SK-N-SH treated with all-trans-retinoic acid at 6 μM for 48 hours (cell line): ENCODE measurements around the gene TEN1.

ENCODE experiments used
- ATAC-seq: fragments of 200-7000 bp; cut with Tn5 transposase; 3 replicates; pipeline ENCODE4 v1.9.1; 2020; ENCODE audit warnings: mild to moderate bottlenecking, moderate library complexity
- ARNTL ChIP-seq: fragments of 450-650 bp; formaldehyde crosslinking; IDR thresholded peaks from 2 replicates; pipeline ENCODE4 v1.5.0; 2020; ENCODE audit warnings: low read depth, mild to moderate bottlenecking, moderate library complexity, borderline replicate concordance
- CREB5 ChIP-seq: fragments of 250-450 bp; sonication (Bioruptor Pico); IDR thresholded peaks from 2 replicates; pipeline ENCODE4 v1.5.1; 2020; ENCODE audit warnings: low read depth, mild to moderate bottlenecking, moderate library complexity
- CSDC2 ChIP-seq: fragments of 250-450 bp; sonication (Bioruptor Pico); IDR thresholded peaks from 2 replicates; pipeline ENCODE4 v1.5.0; 2020; ENCODE audit warnings: mild to moderate bottlenecking, moderate library complexity
- ESRRG ChIP-seq: fragments of 250-450 bp; sonication (Bioruptor Pico); IDR thresholded peaks from 2 replicates; pipeline ENCODE4 v1.6.1; 2021; ENCODE audit warnings: mild to moderate bottlenecking
- GLIS3 ChIP-seq: fragments of 250-450 bp; sonication (Bioruptor Pico); IDR thresholded peaks from 2 replicates; pipeline ENCODE4 v1.5.0; 2020; ENCODE audit warnings: mild to moderate bottlenecking, moderate library complexity
- OSR1 ChIP-seq: fragments of 250-450 bp; sonication (Bioruptor Pico); IDR thresholded peaks from 2 replicates; pipeline ENCODE4 v1.8.0; 2022; ENCODE audit warnings: moderate library complexity, mild to moderate bottlenecking, inconsistent platforms
- PPARA ChIP-seq: fragments of 250-450 bp; sonication (Bioruptor Pico); IDR thresholded peaks from 2 replicates; pipeline ENCODE4 v1.5.0; 2020; ENCODE audit warnings: mild to moderate bottlenecking, borderline replicate concordance
- RARB ChIP-seq: fragments of 250-450 bp; sonication (Bioruptor Pico); IDR thresholded peaks from 2 replicates; pipeline ENCODE4 v1.8.0; 2021; ENCODE audit warnings: mild to moderate bottlenecking, moderate library complexity
- TCF4 ChIP-seq: fragments of 250-450 bp; sonication (Bioruptor Pico); IDR thresholded peaks from 2 replicates; pipeline ENCODE4 v1.8.0; 2021; ENCODE audit warnings: mild to moderate bottlenecking, moderate library complexity, borderline replicate concordance
- ZC3H10 ChIP-seq: fragments of 250-450 bp; sonication (Bioruptor Pico); IDR thresholded peaks from 2 replicates; pipeline ENCODE4 v1.5.1; 2021; ENCODE audit warnings: mild to moderate bottlenecking, moderate library complexity
- ZFP3 ChIP-seq: fragments of 250-450 bp; sonication (Bioruptor Pico); IDR thresholded peaks from 2 replicates; pipeline ENCODE4 v1.5.0; 2020; ENCODE audit warnings: mild to moderate bottlenecking, moderate library complexity
- ZFP30 ChIP-seq: fragments of 450-650 bp; formaldehyde crosslinking; IDR thresholded peaks from 2 replicates; pipeline ENCODE4 v1.5.0; 2022; ENCODE audit warnings: mild to moderate bottlenecking, moderate library complexity
- ZNF565 ChIP-seq: fragments of 450-650 bp; formaldehyde crosslinking; conservative IDR thresholded peaks from 2 replicates; pipeline ENCODE4 v1.5.0; 2020; ENCODE audit warnings: low read depth, mild to moderate bottlenecking, moderate library complexity
- ZNF70 ChIP-seq: fragments of 450-650 bp; formaldehyde crosslinking; IDR thresholded peaks from 2 replicates; pipeline ENCODE4 v1.5.0; 2020; ENCODE audit warnings: mild to moderate bottlenecking, moderate library complexity
- ZNF8 ChIP-seq: fragments of 450-650 bp; formaldehyde crosslinking; IDR thresholded peaks from 2 replicates; pipeline ENCODE4 v1.5.0; 2020; ENCODE audit warnings: mild to moderate bottlenecking, moderate library complexity
- TF ChIP-seq, protein P1 (sequence below): fragments of 250-450 bp; sonication (Bioruptor Pico); IDR thresholded peaks from 2 replicates; pipeline ENCODE4 v1.8.0; 2021; ENCODE audit warnings: low read depth, mild to moderate bottlenecking, moderate library complexity, borderline replicate concordance
- TF ChIP-seq, protein P2 (sequence below): fragments of 250-450 bp; sonication (Bioruptor Pico); IDR thresholded peaks from 2 replicates; pipeline ENCODE4 v1.5.1; 2021; ENCODE audit warnings: mild to moderate bottlenecking, moderate library complexity
- TF ChIP-seq, protein P3 (sequence below): fragments of 250-450 bp; sonication (Bioruptor Pico); IDR thresholded peaks from 2 replicates; pipeline ENCODE4 v1.5.0; 2020; ENCODE audit warnings: mild to moderate bottlenecking, moderate library complexity

Gene TEN1

DNA sequence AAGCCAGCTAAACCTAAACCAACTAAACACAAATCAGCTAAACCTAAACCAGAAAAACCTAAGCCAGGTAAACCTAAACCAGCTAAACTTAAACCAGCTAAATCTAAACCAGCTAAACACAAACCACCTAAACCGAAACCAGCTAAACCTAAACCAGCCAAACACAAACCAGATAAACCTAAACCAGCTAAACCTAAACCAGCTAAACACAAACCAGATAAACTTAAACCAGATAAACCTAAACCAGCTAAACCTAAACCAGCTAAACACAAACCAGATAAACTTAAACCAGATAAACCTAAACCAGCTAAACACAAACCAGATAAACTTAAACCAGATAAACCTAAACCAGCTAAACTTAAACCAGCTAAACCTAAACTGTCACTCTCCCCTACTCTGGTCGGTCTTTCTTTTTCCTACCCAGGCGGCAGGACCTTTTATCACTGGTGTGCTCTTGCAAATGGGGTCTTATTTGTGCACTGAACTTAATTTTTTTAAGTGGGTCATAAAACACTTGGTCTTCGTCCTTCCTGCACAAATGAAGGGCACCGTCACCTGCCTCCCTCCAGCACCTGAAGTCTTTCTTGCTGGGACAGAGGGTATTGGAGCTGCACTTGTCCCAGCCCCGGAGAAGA, 40.9 kb downstream of the TEN1 start:
- TF ChIP-seq ZNF70 (CRISPR knock-in tag) (no peak), ZFP3 (CRISPR knock-in tag) (no peak), ZNF565 (CRISPR knock-in tag) (no peak), GLIS3 (CRISPR knock-in tag) (no peak), ZC3H10 (CRISPR knock-in tag) (no peak), PPARA (CRISPR knock-in tag) (no peak), ESRRG (no peak), ARNTL (CRISPR knock-in tag) (no peak), RARB (no peak), CSDC2 (CRISPR knock-in tag) (no peak), OSR1 (no peak), CREB5 (CRISPR knock-in tag) (no peak)
- TF ChIP-seq, protein P1, sequence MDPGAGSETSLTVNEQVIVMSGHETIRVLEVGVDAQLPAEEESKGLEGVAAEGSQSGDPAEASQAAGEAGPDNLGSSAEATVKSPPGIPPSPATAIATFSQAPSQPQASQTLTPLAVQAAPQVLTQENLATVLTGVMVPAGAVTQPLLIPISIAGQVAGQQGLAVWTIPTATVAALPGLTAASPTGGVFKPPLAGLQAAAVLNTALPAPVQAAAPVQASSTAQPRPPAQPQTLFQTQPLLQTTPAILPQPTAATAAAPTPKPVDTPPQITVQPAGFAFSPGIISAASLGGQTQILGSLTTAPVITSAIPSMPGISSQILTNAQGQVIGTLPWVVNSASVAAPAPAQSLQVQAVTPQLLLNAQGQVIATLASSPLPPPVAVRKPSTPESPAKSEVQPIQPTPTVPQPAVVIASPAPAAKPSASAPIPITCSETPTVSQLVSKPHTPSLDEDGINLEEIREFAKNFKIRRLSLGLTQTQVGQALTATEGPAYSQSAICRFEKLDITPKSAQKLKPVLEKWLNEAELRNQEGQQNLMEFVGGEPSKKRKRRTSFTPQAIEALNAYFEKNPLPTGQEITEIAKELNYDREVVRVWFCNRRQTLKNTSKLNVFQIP (CRISPR knock-in tag) = no peak
- TF ChIP-seq, protein P2, sequence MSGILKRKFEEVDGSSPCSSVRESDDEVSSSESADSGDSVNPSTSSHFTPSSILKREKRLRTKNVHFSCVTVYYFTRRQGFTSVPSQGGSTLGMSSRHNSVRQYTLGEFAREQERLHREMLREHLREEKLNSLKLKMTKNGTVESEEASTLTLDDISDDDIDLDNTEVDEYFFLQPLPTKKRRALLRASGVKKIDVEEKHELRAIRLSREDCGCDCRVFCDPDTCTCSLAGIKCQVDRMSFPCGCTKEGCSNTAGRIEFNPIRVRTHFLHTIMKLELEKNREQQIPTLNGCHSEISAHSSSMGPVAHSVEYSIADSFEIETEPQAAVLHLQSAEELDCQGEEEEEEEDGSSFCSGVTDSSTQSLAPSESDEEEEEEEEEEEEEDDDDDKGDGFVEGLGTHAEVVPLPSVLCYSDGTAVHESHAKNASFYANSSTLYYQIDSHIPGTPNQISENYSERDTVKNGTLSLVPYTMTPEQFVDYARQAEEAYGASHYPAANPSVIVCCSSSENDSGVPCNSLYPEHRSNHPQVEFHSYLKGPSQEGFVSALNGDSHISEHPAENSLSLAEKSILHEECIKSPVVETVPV = no peak
- no peak for ATAC-seq

- TF ChIP-seq ARNTL (CRISPR knock-in tag) = no peak
- TF ChIP-seq OSR1 = no peak
- TF ChIP-seq ZC3H10 (CRISPR knock-in tag) = no peak
- no peak for TF ChIP-seq TCF4
- TF ChIP-seq ZNF8 (CRISPR knock-in tag) = no peak
- no peak for TF ChIP-seq CREB5 (CRISPR knock-in tag)
- TF ChIP-seq RARB = no peak
- no peak for ATAC-seq
Observed at GRCh38 chr17:76022285-76022684, 43.2 kb downstream of the TEN1 start.

DNA sequence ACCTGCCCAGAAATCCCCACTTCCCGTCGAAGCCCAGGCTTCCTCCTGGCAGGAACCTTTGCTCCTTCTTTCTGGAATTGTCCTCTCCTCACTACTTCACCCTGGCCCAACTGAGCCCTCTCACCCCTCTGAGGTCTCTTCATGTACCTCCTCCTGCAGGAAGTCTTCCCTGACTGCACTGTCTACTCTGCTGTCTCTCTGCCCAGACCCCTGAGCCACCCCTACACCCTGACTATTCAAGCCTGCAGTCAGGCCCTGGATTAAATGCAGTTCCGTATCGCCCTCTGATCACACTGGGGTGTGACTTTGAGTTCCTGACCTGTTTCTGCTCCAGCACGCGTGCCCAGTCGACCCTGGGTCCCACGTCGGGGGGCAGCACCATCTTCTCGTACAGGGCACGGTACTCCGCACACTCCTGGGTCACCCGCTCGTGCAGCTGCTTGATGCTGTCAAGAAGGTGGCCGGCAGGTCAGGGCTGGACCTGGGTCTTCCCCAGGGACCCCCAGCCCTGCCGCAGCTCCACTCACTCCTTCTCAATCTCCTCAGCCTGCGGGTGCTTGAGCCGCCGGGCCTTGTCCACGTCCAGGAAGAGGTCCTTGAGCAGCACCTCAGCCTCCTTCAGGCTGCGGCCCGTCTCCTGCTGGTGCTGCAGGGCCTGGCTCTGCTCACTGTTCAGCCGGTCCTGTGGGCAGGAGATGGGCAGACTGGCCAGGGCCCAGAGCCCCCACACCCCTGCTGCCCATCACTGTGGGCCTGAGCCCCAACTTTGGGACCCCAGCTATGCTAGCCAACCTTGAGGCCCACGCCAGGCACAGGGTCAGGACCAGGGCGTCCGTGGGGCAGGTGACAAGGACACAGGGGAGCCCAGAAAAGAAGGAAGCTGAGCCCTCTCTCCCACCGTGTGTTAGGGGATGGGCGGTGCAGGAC, 44.2 kb downstream of the TEN1 start:
- no peak for TF ChIP-seq TCF4
- TF ChIP-seq, protein P2 = no peak
- no peak for TF ChIP-seq RARB
- TF ChIP-seq ZC3H10 (CRISPR knock-in tag) = no peak
- ATAC-seq = no peak; the same call in 1 of the 3 replicates

DNA sequence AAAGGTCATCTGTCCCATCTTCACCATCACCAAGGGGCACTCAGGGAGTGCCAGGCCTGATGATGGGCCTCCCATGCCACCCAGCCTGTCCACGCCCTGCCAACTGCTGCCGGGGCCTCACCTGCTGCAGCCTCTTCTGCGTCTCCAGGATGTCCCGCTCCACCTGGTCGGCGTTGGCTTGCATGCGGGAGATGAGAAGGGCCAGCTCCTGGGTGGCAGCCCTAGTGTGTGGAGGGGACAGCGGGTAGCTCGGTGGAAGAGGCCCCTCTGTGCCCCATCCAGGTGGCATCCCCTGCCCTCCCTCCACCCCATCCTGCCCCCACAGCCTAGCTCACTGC, 44.8 kb downstream of the TEN1 start:
- TF ChIP-seq ZNF8 (CRISPR knock-in tag) (no peak), ZFP30 (no peak)
- TF ChIP-seq, protein P3, sequence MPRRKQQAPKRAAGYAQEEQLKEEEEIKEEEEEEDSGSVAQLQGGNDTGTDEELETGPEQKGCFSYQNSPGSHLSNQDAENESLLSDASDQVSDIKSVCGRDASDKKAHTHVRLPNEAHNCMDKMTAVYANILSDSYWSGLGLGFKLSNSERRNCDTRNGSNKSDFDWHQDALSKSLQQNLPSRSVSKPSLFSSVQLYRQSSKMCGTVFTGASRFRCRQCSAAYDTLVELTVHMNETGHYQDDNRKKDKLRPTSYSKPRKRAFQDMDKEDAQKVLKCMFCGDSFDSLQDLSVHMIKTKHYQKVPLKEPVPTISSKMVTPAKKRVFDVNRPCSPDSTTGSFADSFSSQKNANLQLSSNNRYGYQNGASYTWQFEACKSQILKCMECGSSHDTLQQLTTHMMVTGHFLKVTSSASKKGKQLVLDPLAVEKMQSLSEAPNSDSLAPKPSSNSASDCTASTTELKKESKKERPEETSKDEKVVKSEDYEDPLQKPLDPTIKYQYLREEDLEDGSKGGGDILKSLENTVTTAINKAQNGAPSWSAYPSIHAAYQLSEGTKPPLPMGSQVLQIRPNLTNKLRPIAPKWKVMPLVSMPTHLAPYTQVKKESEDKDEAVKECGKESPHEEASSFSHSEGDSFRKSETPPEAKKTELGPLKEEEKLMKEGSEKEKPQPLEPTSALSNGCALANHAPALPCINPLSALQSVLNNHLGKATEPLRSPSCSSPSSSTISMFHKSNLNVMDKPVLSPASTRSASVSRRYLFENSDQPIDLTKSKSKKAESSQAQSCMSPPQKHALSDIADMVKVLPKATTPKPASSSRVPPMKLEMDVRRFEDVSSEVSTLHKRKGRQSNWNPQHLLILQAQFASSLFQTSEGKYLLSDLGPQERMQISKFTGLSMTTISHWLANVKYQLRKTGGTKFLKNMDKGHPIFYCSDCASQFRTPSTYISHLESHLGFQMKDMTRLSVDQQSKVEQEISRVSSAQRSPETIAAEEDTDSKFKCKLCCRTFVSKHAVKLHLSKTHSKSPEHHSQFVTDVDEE = no peak
- no peak for ATAC-seq
